Activated naive CD4-positive, alpha-beta T cell treated with anti-CD3 and anti-CD28 coated beads, Interleukin-2, amount 10 ng/mL, durations not matched to agents 7 days and 5 days (primary cell): ENCODE measurements around the gene JCHAIN.
"Not testable (repeated sequence)": the region's sequence is repeated elsewhere in the genome, so short reads cannot be mapped to it uniquely, and the experiment has no call there.

ENCODE experiments used
- CTCF ChIA-PET: fragments of 350-600 bp; sonication (Branson Sonifier 250); formaldehyde crosslinking; loops from one replicate; lab custom pipeline; 2021; ENCODE audit warnings: antibody characterized with exemption; lab: Charles Lee
- DNase-seq: peaks from one replicate; pipeline ENCODE4 v3.0.0-alpha.2; 2020
- H3K27ac Mint-ChIP-seq: one replicate; pipeline ENCODE4 v1.8.0; 2021; ENCODE audit warnings: mild to moderate bottlenecking, moderate library complexity, mixed read lengths
- H3K27me3 Mint-ChIP-seq: one replicate; pipeline ENCODE4 v1.8.0; 2021; ENCODE audit warnings: mild to moderate bottlenecking, mixed read lengths
- H3K36me3 Mint-ChIP-seq: one replicate; pipeline ENCODE4 v1.8.0; 2021; ENCODE audit warnings: mixed read lengths
- H3K4me1 Mint-ChIP-seq: one replicate; pipeline ENCODE4 v1.8.0; 2021; ENCODE audit warnings: mixed read lengths
- H3K4me3 Mint-ChIP-seq: one replicate; pipeline ENCODE4 v1.8.0; 2021; ENCODE audit warnings: mild to moderate bottlenecking, moderate library complexity, mixed read lengths
- H3K9me3 Mint-ChIP-seq: one replicate; pipeline ENCODE4 v1.8.0; 2021; ENCODE audit warnings: mixed read lengths

The JCHAIN gene

DNA sequence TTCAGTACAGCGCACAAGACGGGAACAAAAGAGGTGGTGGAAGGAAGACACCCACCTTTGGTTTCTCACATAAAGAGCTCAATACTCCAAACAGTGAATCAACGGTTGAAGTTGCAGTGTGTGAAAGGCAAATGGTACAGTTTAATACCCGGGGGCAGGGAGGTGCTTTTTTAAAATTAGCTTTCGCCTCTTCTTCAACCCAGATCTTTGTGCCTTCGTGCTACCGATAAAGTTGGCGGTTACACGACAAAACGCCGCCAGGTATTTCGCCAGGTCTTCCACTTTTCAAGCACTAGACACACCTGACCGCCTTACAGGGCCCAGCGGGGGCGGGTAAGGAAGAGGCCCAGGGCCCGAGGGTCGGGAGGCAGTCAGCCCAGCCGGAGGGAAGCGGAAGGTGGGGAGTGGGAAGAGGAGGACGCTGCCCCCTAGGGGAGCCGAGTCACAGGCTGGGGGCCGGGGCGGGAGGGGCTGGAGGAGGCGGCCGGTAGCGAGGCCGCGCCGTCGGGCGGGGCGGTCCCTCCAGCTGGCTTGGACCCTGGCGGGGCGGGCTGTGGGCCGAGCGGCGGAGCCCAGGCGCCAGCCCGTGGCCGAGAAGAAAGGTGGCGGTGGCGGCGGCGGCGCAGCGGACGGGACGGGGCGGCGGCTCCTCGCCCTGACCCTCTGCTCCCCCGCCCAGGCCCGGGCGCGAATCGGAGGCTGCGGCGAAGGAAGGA lies 38.1 kb upstream of the JCHAIN start:
- peak overlapping the region; percentile 91 for H3K27ac Mint-ChIP-seq
- peak; percentile 75 for DNase-seq

DNA sequence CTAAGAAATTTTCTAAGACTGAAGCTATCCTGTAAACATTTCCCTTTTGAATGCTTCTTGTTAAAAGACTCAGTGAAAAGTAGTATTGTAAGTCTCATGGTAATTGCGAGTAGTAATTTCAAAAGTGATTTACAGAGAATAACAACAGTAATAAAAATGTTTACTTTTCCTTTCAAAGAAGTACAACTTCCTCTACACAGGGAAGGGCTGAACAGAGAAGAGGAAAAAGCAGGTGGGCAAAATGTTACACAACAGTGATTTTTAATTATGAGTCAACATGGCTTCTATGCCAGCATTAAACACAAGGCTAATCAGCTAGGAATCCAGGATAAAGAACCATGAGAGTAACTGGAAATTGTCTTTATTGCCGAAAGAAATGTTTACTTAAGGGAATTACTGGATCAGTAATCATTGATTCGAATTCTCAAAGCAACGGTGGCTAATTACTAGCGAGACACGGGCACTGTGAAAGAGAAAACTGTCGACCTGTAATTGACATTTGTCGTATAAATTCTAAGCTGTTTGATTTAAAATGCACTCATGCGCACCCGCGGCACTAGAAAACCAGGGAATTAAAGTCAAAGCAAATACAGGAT lies 37.4 kb upstream of the JCHAIN start:
- DNase-seq, result no peak
- H3K36me3 Mint-ChIP-seq, result peaks cover 3% of the 10 kb centered on the region
- no peaks in the 10 kb centered on the region for H3K27me3 Mint-ChIP-seq
- no peaks in the 10 kb centered on the region for H3K9me3 Mint-ChIP-seq
- peak overlapping the region; percentile 88 for H3K4me3 Mint-ChIP-seq
- H3K27ac Mint-ChIP-seq, result peak overlapping the region; percentile 91
- peaks cover 38% of the 10 kb centered on the region for H3K4me1 Mint-ChIP-seq
- CTCF ChIA-PET, result interaction anchor here (0.6 to 4.2 kb wide), 11 partner anchors 9 to 101 kb away, joined by 3 to 14 read pairs (median 7); partner anchors contain the start of gene UTP3

More for the DNA sequence above, 38.1 kb upstream of the JCHAIN start:
- Mint-ChIP-seq H3K9me3 (no peaks in the 10 kb centered on the region), H3K36me3 (peaks cover 3% of the 10 kb centered on the region), H3K27me3 (no peaks in the 10 kb centered on the region), H3K4me1 (peaks cover 39% of the 10 kb centered on the region), H3K4me3 (peak overlapping the region; percentile 88)
- CTCF ChIA-PET, result interaction anchor here (0.6 to 4.2 kb wide), 17 partner anchors 7 to 135 kb away, joined by 3 to 14 read pairs (median 5); partner anchors contain the start of genes GRSF1, RUFY3 and UTP3

DNA sequence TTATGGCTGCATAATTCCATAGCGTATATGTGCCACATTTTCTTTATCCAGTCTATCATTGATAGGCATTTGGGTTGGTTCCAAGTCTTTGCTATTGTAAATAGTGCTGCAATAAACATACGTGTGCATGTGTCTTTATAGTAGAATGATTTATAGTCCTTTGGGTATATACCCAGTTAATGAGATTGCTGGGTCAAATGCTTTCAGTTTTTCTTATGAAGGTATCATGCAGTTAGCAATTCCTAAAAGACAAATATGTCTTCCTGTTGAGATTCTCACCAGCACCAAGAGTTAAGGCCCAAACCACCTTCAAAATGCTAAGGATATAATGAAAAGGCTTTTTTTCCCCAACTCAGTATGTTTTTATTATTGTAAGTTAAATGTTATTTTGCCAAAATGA lies 36.3 kb upstream of the JCHAIN start:
- not testable (repeated sequence) for H3K4me3 Mint-ChIP-seq

DNA sequence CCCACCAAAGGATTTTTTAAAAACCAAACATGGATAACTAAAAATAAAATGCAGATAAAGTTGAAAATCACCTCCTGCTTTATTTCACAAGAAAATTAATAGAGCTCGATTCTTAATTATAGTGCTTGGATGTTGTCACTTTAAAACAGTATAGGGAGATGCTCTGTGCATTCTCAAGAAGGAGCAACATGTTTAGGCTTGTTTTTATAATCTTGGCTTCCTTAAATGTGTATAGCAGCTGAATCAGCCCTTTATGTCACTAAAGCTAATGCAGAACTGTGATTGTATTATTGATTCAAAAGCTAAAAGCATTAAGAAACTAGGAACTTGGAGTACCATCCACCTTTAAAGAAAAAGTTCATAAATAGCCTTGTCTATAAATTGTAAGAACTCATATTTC lies 35.0 kb upstream of the JCHAIN start:
- Mint-ChIP-seq H3K4me3 (no peak overlapping the region), H3K27me3 (no peaks in the 10 kb centered on the region), H3K9me3 (no peaks in the 10 kb centered on the region), H3K27ac (no peak overlapping the region), H3K36me3 (peaks cover 3% of the 10 kb centered on the region), H3K4me1 (peaks cover 26% of the 10 kb centered on the region)
- CTCF ChIA-PET, result interaction anchor here (1.1 to 2.5 kb wide), 3 partner anchors 9 to 34 kb away, joined by 3 to 11 read pairs (median 5); no protein-coding TSS in a partner anchor
- DNase-seq, result no peak

More for the DNA sequence above, 36.3 kb upstream of the JCHAIN start:
- H3K9me3 Mint-ChIP-seq, H3K27ac Mint-ChIP-seq, DNase-seq, H3K27me3 Mint-ChIP-seq, H3K36me3 Mint-ChIP-seq: not testable (repeated sequence)
- CTCF ChIA-PET, result interaction anchor here (1.1 to 4.2 kb wide), 3 partner anchors 10 to 50 kb away, joined by 3 to 11 read pairs (median 10); no protein-coding TSS in a partner anchor
- H3K4me1 Mint-ChIP-seq, result peaks cover 36% of the 10 kb centered on the region

DNA sequence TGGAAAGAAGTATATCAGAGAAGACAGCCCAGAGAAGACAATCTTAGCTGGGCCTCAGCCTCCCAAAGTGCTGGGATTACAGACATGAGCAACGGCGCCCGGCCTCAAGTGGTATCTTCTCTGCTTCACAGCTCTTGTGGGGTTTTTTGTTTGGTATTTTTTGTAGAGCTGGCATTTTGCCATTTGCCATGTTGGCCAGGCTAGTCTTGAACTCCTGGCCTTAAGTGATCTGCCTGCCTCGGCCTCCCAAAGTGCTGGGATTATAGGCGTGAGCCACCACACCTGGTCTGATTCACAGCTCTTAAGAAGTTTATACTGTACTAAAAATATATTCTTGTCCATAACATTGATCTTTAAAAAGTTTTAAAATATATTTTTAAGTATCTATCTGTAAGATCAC lies 34.4 kb upstream of the JCHAIN start:
- H3K36me3 Mint-ChIP-seq, result peaks cover 3% of the 10 kb centered on the region
- H3K27ac Mint-ChIP-seq, result no peak overlapping the region
- H3K9me3 Mint-ChIP-seq, result no peaks in the 10 kb centered on the region
- H3K4me3 Mint-ChIP-seq, result no peak overlapping the region
- no peak for DNase-seq
- H3K4me1 Mint-ChIP-seq, result peaks cover 20% of the 10 kb centered on the region
- no peaks in the 10 kb centered on the region for H3K27me3 Mint-ChIP-seq
- CTCF ChIA-PET, result interaction anchor here (2.0 to 2.5 kb wide), 2 partner anchors 11 to 34 kb away, joined by 5 to 11 read pairs; no protein-coding TSS in a partner anchor

DNA sequence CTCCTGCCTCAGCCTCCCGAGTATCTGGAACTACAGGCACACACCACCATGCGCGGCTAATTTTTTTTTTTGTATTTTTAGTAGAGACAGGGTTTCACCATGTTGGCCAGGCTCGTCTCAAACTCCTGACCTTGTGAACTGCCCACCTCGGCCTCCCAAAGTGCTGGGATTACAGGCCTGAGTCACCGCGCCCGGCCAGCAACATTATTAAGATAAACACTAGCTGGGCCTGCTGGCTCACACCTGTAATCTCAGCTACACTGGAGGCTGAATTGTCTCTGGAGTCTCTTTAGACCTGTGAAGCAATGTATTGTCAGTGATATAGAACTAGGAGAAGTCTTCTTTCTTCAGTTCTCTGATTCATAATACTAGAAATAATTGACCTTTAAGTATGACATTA lies 32.1 kb upstream of the JCHAIN start:
- H3K36me3 Mint-ChIP-seq, H3K27me3 Mint-ChIP-seq, H3K27ac Mint-ChIP-seq, H3K4me3 Mint-ChIP-seq, H3K9me3 Mint-ChIP-seq, DNase-seq: not testable (repeated sequence)
- CTCF ChIA-PET, result interaction anchor here (1.1 kb wide), 1 partner anchor 9 kb away, joined by 4 read pairs; no protein-coding TSS in a partner anchor
- peaks cover 11% of the 10 kb centered on the region for H3K4me1 Mint-ChIP-seq

DNA sequence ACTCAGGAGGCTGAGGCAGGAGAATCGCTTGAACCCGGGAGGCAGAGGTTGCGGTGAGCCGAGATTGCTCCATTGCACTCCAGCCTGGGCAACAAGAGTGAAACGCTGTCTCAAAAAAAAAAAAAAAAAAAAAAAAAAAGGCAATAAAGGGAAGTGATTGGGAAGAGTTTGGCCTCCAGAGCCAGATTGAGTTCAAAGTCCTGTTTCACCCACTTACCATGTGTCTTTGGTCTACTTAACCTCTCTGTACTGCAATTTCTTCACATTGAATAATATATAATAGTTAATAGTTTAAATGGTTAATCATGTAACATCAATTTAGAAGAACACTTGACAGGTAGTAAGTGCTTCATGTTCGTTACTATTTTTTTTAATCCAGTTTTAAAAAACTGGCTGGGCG lies 28.3 kb upstream of the JCHAIN start:
- CTCF ChIA-PET, H3K27me3 Mint-ChIP-seq, H3K4me3 Mint-ChIP-seq, H3K27ac Mint-ChIP-seq, DNase-seq, H3K9me3 Mint-ChIP-seq: not testable (repeated sequence)
- H3K36me3 Mint-ChIP-seq, result peaks cover 21% of the 10 kb centered on the region
- H3K4me1 Mint-ChIP-seq, result peaks cover 25% of the 10 kb centered on the region

DNA sequence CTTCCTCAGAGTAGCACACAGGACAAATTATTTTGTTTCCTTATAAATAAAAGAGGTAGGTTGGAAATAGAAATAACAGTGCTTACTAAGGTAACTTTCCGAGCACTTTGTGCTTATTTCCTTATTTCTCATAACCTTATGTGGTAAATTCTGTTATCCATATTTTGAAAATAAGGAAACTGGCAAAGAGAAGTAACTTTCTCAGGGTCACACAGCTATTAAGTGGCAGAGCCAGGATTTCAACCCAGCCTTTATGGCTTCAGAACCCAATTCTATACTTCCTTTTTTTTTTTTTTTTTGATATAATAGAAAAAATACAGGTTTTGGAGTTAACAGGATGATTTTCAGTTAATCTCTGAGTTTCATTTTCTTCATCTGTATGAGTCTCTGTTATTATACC lies 25.4 kb upstream of the JCHAIN start:
- no peaks in the 10 kb centered on the region for H3K27me3 Mint-ChIP-seq
- no peak for DNase-seq
- CTCF ChIA-PET, result interaction anchor here (0.6 to 3.4 kb wide), 4 partner anchors 10 to 250 kb away, joined by 3 to 14 read pairs (median 4); no protein-coding TSS in a partner anchor
- H3K36me3 Mint-ChIP-seq, result peaks cover 35% of the 10 kb centered on the region
- H3K9me3 Mint-ChIP-seq, result no peaks in the 10 kb centered on the region
- peak overlapping the region; percentile 72 for H3K27ac Mint-ChIP-seq
- H3K4me3 Mint-ChIP-seq, result peak overlapping the region; percentile 32
- peaks cover 45% of the 10 kb centered on the region for H3K4me1 Mint-ChIP-seq

DNA sequence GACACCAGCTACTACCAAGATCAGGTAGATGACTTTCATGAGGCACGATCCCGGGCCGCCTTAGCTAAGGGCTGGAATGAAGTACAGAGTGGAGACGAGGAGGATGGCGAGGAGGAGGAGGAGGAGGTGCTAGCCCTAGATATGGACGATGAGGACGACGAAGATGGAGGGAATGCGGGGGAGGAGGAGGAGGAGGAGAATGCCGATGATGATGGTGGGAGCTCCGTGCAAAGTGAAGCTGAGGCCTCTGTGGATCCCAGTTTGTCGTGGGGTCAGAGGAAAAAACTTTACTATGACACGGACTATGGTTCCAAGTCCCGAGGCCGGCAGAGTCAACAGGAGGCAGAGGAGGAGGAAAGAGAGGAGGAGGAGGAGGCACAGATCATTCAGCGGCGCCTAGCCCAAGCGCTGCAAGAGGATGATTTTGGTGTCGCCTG lies 22.5 kb upstream of the JCHAIN start:
- peaks cover 31% of the 10 kb centered on the region for H3K36me3 Mint-ChIP-seq
- H3K9me3 Mint-ChIP-seq, result no peaks in the 10 kb centered on the region
- CTCF ChIA-PET, result interaction anchor here (0.7 to 3.4 kb wide), 11 partner anchors 9 to 143 kb away, joined by 3 to 14 read pairs (median 5); no protein-coding TSS in a partner anchor
- H3K27ac Mint-ChIP-seq, result peak overlapping the region; percentile 96
- DNase-seq, result no peak
- peak overlapping the region; percentile 92 for H3K4me3 Mint-ChIP-seq
- no peaks in the 10 kb centered on the region for H3K27me3 Mint-ChIP-seq
- H3K4me1 Mint-ChIP-seq, result peaks cover 56% of the 10 kb centered on the region

DNA sequence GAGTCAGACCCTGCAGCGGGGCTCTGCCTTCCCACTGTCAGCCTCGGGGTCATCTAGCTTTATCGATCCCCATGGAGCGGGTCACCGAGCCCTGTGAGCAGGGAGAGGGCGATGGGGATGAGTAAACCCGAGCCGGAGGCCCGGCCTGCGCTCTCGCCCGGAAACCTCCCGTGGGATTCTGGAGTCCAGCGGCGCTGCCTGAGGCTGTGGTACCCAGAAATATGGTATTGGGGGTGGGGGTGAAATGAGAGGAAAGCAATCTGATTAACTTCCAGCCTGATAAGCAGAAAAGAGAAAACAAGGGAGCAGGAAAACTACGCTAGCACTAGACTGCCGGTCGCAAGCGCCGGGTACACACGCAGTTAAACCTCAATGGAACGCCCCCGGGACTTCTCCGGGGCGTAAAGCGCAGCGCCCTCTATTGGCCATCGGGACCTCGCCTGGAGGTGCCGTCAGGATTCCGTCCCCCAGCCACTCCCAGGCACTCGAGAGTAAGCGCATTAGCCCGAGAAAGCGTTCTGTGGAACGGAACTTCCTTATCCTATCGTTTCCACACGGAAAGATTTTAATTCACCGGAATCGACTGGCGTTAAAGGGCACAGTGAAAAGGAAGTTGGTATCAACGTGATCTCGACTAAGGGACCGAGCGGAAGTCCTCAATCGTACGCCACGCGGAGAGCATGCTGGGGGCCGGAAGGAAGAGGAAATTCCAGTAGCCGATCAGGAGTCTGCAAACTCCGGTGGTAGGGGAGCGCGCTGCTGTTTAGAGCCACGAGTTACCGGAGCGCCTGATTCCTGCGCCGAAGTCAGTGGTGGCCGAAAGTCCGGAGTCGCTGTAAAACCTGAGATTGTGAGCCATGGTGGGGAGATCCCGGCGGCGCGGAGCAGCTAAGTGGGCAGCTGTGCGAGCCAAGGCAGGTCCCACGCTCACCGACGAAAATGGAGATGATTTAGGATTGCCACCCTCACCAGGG lies 21.8 kb upstream of the JCHAIN start, which contains the start of gene UTP3:
Gene UTP3 (plus strand): TSS at position 712 of the 974 bp plus-strand sequence. CDS start 146 bp downstream, at position 858.
- peak within 1 kb of the TSS; percentile 96 for H3K27ac Mint-ChIP-seq
- no peaks in the 10 kb centered on the region for H3K27me3 Mint-ChIP-seq
- H3K36me3 Mint-ChIP-seq, result peaks cover 28% of the 10 kb centered on the region
- DNase-seq, result peak; percentile 95
- H3K4me1 Mint-ChIP-seq, result peaks cover 55% of the 10 kb centered on the region
- H3K4me3 Mint-ChIP-seq, result peak within 1 kb of the TSS; percentile 92
- no peaks in the 10 kb centered on the region for H3K9me3 Mint-ChIP-seq
- CTCF ChIA-PET, result interaction anchor here (0.7 to 2.3 kb wide), 12 partner anchors 10 to 144 kb away, joined by 3 to 11 read pairs (median 4); no protein-coding TSS in a partner anchor

DNA sequence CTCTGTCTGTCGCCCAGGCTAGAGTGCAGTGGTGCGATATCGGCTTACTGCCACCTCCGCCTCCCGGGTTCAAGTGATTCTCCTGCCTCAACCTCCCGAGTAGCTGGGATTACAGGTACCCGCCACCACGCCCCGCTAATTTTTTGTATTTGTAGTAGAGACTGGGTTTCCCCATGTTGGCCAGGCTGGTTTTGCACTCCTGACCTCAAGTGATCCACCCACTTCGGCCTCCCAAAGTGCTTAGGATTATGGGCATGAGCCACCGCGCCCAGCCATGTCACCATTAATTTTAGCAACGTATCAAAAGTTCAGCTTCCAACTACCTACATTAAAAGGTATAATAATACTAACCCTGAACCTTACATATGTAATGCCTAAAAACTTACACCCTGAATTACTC lies 21.1 kb upstream of the JCHAIN start:
- Mint-ChIP-seq H3K27me3 (no peaks in the 10 kb centered on the region), H3K36me3 (peaks cover 29% of the 10 kb centered on the region), H3K9me3 (peaks cover under 1% of the 10 kb centered on the region), H3K27ac (peak overlapping the region; percentile 96), H3K4me3 (peak overlapping the region; percentile 92), H3K4me1 (peaks cover 58% of the 10 kb centered on the region)
- CTCF ChIA-PET, result interaction anchor here (0.7 to 1.0 kb wide), 4 partner anchors 35 to 114 kb away, joined by 3 read pairs; no protein-coding TSS in a partner anchor
- peak; percentile 29 for DNase-seq

DNA sequence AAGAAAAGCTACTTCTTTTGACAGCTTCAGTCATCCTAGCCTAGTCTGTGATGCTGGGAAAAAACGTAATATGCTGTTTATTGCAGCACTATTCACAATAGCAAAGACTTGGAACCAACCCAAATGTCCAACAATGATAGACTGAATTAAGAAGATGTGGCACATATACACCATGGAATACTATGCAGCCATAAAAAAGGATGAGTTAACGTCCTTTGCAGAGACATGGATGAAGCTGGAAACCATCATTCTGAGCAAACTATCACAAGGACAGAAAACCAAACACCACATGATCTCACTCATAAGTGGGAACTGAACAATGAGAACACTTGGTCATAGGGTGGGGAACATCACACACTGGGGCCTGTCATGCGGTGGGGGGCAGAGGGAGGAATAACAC lies 15.8 kb upstream of the JCHAIN start:
- H3K9me3 Mint-ChIP-seq, DNase-seq, H3K27ac Mint-ChIP-seq, H3K36me3 Mint-ChIP-seq, H3K27me3 Mint-ChIP-seq, H3K4me3 Mint-ChIP-seq: not testable (repeated sequence)
- H3K4me1 Mint-ChIP-seq, result peaks cover 60% of the 10 kb centered on the region
- CTCF ChIA-PET, result interaction anchor here (1.1 kb wide), 1 partner anchor 54 kb away, joined by 3 read pairs; no protein-coding TSS in a partner anchor

DNA sequence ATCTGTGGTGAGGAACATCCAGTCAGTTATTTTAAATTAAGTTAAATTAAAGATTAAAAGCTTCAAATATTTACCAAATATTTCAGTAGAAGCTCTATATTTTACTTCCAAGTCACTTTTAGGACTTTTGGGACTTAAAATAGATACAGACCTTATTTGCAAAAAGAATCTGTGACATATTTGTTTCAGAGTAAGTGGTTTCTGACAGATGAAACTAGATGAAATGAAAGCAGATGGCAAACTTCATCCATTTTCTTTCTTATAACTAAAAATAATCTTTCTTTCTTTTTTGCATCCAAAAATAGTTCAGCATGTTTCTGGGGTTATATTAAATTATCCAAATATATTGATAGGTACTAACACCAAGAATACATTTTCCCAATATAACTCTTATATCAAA lies 15.4 kb upstream of the JCHAIN start:
- peaks cover 10% of the 10 kb centered on the region for H3K36me3 Mint-ChIP-seq
- peaks cover 64% of the 10 kb centered on the region for H3K4me1 Mint-ChIP-seq
- no peak for DNase-seq
- H3K9me3 Mint-ChIP-seq, result peaks cover 4% of the 10 kb centered on the region
- H3K27ac Mint-ChIP-seq, result no peak overlapping the region
- H3K27me3 Mint-ChIP-seq, result no peaks in the 10 kb centered on the region
- CTCF ChIA-PET, result interaction anchor here (1.1 kb wide), 1 partner anchor 54 kb away, joined by 3 read pairs; no protein-coding TSS in a partner anchor
- no peak overlapping the region for H3K4me3 Mint-ChIP-seq
